WTC11 (cell line): ENCODE results near the gene FUNDC2. TPM values are rescaled to one million over a fixed set of nuclear protein-coding genes. Genes with fewer than 3 reads are reported as not detected.
A peak's percentile ranks its signal among the peaks of the same experiment; 100 is the strongest.

Source experiments
- ATAC-seq: fragments of 200-7000 bp; cut with Tn5 transposase; 2 replicates; pipeline ENCODE4 v1.10.0; 2021; ENCODE audit warnings: mild to moderate bottlenecking, moderate library complexity
- CTCF ChIA-PET: fragments of 300-600 bp; sonication (Branson Sonifier 250); formaldehyde crosslinking; loops from one replicate; lab custom pipeline; 2021; ENCODE audit warnings: antibody characterized with exemption; lab: Charles Lee
- POLR2A ChIA-PET: fragments of 350-600 bp; sonication (Branson Sonifier 250); formaldehyde crosslinking; loops from one replicate; lab custom pipeline; 2021; ENCODE audit warnings: antibody characterized with exemption; lab: Charles Lee
- DNase-seq: peaks from one replicate; pipeline ENCODE4 v3.0.0; 2021; ENCODE audit warnings: low spot score
- H3K27ac Mint-ChIP-seq: 2 replicates; pipeline ENCODE4 v1.8.0; 2021; ENCODE audit warnings: mixed read lengths
- H3K27me3 Mint-ChIP-seq: 2 replicates; pipeline ENCODE4 v1.8.0; 2021; ENCODE audit warnings: low read depth, mild to moderate bottlenecking, moderate library complexity, mixed read lengths
- H3K36me3 Mint-ChIP-seq: 2 replicates; pipeline ENCODE4 v1.8.0; 2021; ENCODE audit warnings: mixed read lengths
- H3K4me1 Mint-ChIP-seq: 2 replicates; pipeline ENCODE4 v1.8.0; 2022; ENCODE audit warnings: mixed read lengths
- H3K4me3 Mint-ChIP-seq: 2 replicates; pipeline ENCODE4 v1.8.0; 2021; ENCODE audit warnings: mild to moderate bottlenecking, moderate library complexity, mixed read lengths
- H3K9me3 Mint-ChIP-seq: 2 replicates; pipeline ENCODE4 v1.8.0; 2021; ENCODE audit warnings: mixed read lengths
- JUN ChIP-seq: sonication (generic); formaldehyde crosslinking; IDR thresholded peaks from 2 replicates; pipeline ENCODE4 v1.8.0; 2023; ENCODE audit warnings: mild to moderate bottlenecking, missing genetic modification reagents
- PRRX2 ChIP-seq: fragments of 250-450 bp; sonication (Bioruptor Pico); IDR thresholded peaks from 2 replicates; pipeline ENCODE4 v1.8.0; 2021; ENCODE audit warnings: mild to moderate bottlenecking
- ZNF317 ChIP-seq: sonication (generic); formaldehyde crosslinking; IDR thresholded peaks from 2 replicates; pipeline ENCODE4 v1.8.1; 2023; ENCODE audit warnings: low read depth, mild to moderate bottlenecking, moderate library complexity, missing genetic modification reagents, borderline replicate concordance
- ZNF416 ChIP-seq: fragments of 250-450 bp; sonication (Bioruptor Pico); IDR thresholded peaks from 2 replicates; pipeline ENCODE4 v1.9.0; 2021; ENCODE audit warnings: mild to moderate bottlenecking, inconsistent platforms
- total RNA-seq: library from RNA; stranded (reverse); gene quantifications from 3 replicates; pipeline ENCODE4 v1.2.3, GENCODE V29; 2021
- TF ChIP-seq, protein P1 (sequence below): sonication (generic); formaldehyde crosslinking; IDR thresholded peaks from 2 replicates; pipeline ENCODE4 v1.8.1; 2023; ENCODE audit warnings: mild to moderate bottlenecking, missing genetic modification reagents, moderate library complexity
- TF ChIP-seq, protein P2 (sequence below): fragments of 200-600 bp; IDR thresholded peaks from 2 replicates; pipeline ENCODE4 v1.8.0; 2022; ENCODE audit warnings: antibody characterized with exemption
- TF ChIP-seq, protein P3 (sequence below): fragments of 250-450 bp; sonication (Bioruptor Pico); IDR thresholded peaks from 2 replicates; pipeline ENCODE4 v1.9.0; 2021; ENCODE audit warnings: mild to moderate bottlenecking, borderline replicate concordance
- TF ChIP-seq, protein P4 (sequence below): fragments of 250-450 bp; sonication (Bioruptor Pico); IDR thresholded peaks from 2 replicates; pipeline ENCODE4 v1.9.0; 2021; ENCODE audit warnings: mild to moderate bottlenecking

The FUNDC2 gene
- total RNA-seq, 1 experiment from 2014 or later, result 60.7 TPM

DNA sequence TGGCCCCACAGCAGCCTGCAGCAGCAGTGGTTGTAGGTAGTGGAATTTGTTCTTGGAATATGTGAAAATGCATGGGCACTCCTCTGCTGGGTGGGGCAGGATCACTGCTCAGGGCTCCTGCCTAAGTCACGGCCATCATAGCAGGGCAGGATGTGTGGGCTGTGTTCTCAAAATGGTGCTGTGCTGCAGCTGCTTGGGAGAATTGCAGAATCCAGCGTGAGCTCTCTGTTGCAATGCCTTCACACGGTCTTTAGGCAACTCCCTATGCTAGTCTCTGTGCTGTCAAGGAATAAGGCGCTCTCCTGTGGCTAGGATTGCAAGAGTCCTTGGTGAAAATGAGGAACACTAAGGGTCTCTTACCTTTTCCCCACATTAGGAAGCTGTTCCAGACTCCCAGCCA lies 47.0 kb upstream of the FUNDC2 start (continued):
- TF ChIP-seq, protein P1, sequence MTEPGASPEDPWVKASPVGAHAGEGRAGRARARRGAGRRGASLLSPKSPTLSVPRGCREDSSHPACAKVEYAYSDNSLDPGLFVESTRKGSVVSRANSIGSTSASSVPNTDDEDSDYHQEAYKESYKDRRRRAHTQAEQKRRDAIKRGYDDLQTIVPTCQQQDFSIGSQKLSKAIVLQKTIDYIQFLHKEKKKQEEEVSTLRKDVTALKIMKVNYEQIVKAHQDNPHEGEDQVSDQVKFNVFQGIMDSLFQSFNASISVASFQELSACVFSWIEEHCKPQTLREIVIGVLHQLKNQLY (CRISPR knock-in tag), result no peak
- TF ChIP-seq, all 79 proteins: peak for 0

DNA sequence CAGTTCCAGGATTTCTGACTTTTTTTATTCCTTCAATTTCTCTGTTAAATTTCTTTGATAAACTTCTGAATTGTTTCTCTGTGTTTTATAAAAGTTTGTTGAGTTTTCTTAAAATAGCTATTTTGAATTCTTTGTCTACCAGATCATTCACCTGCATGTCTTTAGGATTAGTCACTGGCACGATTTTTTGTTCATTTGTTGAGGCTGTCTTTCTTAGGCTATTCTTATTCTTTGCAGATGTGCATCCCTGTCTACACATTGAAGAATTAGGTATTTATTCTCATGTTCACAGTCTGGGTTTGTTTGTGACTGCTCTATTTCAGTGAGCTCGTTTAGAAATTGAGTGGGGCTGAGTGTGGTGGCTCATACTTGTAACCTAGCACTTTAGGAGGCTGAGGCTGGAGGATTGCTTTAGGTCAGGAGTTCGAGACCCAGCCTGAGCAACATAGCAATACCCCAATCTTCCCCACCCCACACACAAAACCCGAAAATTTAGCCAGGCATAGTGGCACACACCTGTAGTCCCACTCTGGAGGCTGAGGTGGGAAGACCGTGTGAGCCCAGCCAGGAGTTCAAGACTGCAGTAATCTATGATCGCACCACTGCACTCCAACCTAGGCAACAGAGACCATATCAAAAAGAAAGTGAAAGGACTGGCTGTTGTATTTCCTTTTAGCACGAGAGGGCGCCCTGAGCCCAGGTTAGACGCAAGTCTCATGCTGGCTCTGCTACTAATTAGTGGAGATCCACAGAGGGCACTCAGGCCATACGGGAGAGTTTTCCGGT lies 46.1 kb upstream of the FUNDC2 start:
- H3K27me3 Mint-ChIP-seq, result no peaks in the 10 kb centered on the region; the same call in 1 of the 2 replicates
- CTCF ChIA-PET, result interaction anchor here (1.4 kb wide), 1 partner anchor 63 kb away, joined by 10 read pairs; no protein-coding TSS in a partner anchor
- no peak overlapping the region for H3K4me3 Mint-ChIP-seq
- peak; percentile 84 for ATAC-seq
- POLR2A ChIA-PET, result no interaction called here
- H3K27ac Mint-ChIP-seq, result no peak overlapping the region
- no peaks in the 10 kb centered on the region for H3K9me3 Mint-ChIP-seq
- TF ChIP-seq, protein P2, sequence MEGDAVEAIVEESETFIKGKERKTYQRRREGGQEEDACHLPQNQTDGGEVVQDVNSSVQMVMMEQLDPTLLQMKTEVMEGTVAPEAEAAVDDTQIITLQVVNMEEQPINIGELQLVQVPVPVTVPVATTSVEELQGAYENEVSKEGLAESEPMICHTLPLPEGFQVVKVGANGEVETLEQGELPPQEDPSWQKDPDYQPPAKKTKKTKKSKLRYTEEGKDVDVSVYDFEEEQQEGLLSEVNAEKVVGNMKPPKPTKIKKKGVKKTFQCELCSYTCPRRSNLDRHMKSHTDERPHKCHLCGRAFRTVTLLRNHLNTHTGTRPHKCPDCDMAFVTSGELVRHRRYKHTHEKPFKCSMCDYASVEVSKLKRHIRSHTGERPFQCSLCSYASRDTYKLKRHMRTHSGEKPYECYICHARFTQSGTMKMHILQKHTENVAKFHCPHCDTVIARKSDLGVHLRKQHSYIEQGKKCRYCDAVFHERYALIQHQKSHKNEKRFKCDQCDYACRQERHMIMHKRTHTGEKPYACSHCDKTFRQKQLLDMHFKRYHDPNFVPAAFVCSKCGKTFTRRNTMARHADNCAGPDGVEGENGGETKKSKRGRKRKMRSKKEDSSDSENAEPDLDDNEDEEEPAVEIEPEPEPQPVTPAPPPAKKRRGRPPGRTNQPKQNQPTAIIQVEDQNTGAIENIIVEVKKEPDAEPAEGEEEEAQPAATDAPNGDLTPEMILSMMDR, result peak; percentile 36; the same call in 1 of the 2 replicates
- TF ChIP-seq ZNF416 (no peak), JUN (CRISPR knock-in tag) (no peak)
- TF ChIP-seq, all 79 proteins: peak for 1
- DNase-seq, result peak; percentile 67
- Mint-ChIP-seq H3K4me1 (no peaks in the 10 kb centered on the region), H3K36me3 (no peaks in the 10 kb centered on the region)

DNA sequence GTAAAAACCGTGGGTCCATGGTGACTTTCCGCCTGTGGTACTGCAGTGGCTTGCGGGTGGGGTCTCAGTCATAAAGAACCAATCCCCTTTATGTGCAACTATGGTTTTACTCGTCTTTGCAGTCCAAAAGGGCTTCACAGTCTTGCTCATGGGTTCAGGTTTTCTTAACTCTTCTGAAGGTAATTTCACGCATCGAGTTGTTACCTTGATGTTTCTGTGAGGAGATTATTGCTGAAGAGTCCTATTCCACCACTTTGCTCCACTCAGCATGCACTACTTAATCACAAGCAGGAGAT lies 45.6 kb upstream of the FUNDC2 start:
- CTCF ChIA-PET, result no interaction called here

More for the DNA sequence above, 45.6 kb upstream of the FUNDC2 start:
- no peak; the same call in 1 of the 2 replicates for ATAC-seq
- H3K4me3 Mint-ChIP-seq, result no peak overlapping the region
- H3K4me1 Mint-ChIP-seq, result no peaks in the 10 kb centered on the region
- H3K9me3 Mint-ChIP-seq, result no peaks in the 10 kb centered on the region
- no peak overlapping the region for H3K27ac Mint-ChIP-seq
- no peak for DNase-seq
- H3K27me3 Mint-ChIP-seq, result no peaks in the 10 kb centered on the region; the same call in 1 of the 2 replicates
- no peaks in the 10 kb centered on the region for H3K36me3 Mint-ChIP-seq
- POLR2A ChIA-PET, result no interaction called here
- no peak for TF ChIP-seq ZNF317 (CRISPR knock-in tag)
- TF ChIP-seq, protein P3, sequence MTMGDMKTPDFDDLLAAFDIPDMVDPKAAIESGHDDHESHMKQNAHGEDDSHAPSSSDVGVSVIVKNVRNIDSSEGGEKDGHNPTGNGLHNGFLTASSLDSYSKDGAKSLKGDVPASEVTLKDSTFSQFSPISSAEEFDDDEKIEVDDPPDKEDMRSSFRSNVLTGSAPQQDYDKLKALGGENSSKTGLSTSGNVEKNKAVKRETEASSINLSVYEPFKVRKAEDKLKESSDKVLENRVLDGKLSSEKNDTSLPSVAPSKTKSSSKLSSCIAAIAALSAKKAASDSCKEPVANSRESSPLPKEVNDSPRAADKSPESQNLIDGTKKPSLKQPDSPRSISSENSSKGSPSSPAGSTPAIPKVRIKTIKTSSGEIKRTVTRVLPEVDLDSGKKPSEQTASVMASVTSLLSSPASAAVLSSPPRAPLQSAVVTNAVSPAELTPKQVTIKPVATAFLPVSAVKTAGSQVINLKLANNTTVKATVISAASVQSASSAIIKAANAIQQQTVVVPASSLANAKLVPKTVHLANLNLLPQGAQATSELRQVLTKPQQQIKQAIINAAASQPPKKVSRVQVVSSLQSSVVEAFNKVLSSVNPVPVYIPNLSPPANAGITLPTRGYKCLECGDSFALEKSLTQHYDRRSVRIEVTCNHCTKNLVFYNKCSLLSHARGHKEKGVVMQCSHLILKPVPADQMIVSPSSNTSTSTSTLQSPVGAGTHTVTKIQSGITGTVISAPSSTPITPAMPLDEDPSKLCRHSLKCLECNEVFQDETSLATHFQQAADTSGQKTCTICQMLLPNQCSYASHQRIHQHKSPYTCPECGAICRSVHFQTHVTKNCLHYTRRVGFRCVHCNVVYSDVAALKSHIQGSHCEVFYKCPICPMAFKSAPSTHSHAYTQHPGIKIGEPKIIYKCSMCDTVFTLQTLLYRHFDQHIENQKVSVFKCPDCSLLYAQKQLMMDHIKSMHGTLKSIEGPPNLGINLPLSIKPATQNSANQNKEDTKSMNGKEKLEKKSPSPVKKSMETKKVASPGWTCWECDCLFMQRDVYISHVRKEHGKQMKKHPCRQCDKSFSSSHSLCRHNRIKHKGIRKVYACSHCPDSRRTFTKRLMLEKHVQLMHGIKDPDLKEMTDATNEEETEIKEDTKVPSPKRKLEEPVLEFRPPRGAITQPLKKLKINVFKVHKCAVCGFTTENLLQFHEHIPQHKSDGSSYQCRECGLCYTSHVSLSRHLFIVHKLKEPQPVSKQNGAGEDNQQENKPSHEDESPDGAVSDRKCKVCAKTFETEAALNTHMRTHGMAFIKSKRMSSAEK, result no peak
- no peak for TF ChIP-seq PRRX2
- TF ChIP-seq, protein P4, sequence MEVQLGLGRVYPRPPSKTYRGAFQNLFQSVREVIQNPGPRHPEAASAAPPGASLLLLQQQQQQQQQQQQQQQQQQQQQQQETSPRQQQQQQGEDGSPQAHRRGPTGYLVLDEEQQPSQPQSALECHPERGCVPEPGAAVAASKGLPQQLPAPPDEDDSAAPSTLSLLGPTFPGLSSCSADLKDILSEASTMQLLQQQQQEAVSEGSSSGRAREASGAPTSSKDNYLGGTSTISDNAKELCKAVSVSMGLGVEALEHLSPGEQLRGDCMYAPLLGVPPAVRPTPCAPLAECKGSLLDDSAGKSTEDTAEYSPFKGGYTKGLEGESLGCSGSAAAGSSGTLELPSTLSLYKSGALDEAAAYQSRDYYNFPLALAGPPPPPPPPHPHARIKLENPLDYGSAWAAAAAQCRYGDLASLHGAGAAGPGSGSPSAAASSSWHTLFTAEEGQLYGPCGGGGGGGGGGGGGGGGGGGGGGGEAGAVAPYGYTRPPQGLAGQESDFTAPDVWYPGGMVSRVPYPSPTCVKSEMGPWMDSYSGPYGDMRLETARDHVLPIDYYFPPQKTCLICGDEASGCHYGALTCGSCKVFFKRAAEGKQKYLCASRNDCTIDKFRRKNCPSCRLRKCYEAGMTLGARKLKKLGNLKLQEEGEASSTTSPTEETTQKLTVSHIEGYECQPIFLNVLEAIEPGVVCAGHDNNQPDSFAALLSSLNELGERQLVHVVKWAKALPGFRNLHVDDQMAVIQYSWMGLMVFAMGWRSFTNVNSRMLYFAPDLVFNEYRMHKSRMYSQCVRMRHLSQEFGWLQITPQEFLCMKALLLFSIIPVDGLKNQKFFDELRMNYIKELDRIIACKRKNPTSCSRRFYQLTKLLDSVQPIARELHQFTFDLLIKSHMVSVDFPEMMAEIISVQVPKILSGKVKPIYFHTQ (CRISPR knock-in tag), result no peak
